Neural cell (in vitro differentiated cells): ENCODE data around the gene TNS3. TPM values are rescaled to one million over a fixed set of nuclear protein-coding genes. Genes with fewer than 3 reads are reported as not detected.

Experiments
- H2AFZ ChIP-seq: fragments of 200-600, 300-800 bp; sonication (generic), shearing (Covaris generic); 2 replicates; pipeline ENCODE4 v1.6.0; 2014; ENCODE audit warnings: low read depth, mild to moderate bottlenecking, antibody characterized with exemption, low read length, moderate library complexity
- H3F3A ChIP-seq: fragments of 200-600 bp; shearing (Covaris generic); 2 replicates; pipeline ENCODE4 v1.6.1; 2016; ENCODE audit warnings: mild to moderate bottlenecking, moderate library complexity, mixed read lengths, antibody characterized with exemption, low read length; ENCODE audit not compliant: insufficient read depth, poor library complexity, severe bottlenecking
- H3K27ac ChIP-seq: fragments of 200-600, 300-800 bp; sonication (generic), shearing (Covaris generic); 2 replicates; pipeline ENCODE4 v1.5.1; 2014; ENCODE audit warnings: mild to moderate bottlenecking, low read length, moderate library complexity
- H3K27me3 ChIP-seq: fragments of 300-800, 200-600 bp; sonication (generic), shearing (Covaris generic); 2 replicates; pipeline ENCODE4 v1.6.0; 2014; ENCODE audit warnings: mild to moderate bottlenecking, low read depth, low read length, moderate library complexity; ENCODE audit not compliant: insufficient read depth
- H3K36me3 ChIP-seq: fragments of 300-800, 200-600 bp; sonication (generic), shearing (Covaris generic); 2 replicates; pipeline ENCODE4 v1.5.1; 2014; ENCODE audit warnings: mild to moderate bottlenecking, antibody characterized with exemption, low read length, moderate library complexity; ENCODE audit not compliant: insufficient read depth
- H3K4me2 ChIP-seq: fragments of 300-800, 200-600 bp; sonication (generic), shearing (Covaris generic); 2 replicates; pipeline ENCODE4 v1.6.0; 2014; ENCODE audit warnings: mild to moderate bottlenecking, low read length
- H3K4me3 ChIP-seq: fragments of 300-800, 200-600 bp; sonication (generic), shearing (Covaris generic); 2 replicates; pipeline ENCODE4 v1.5.1; 2014; ENCODE audit warnings: mild to moderate bottlenecking, low read length, moderate library complexity
- H3K79me2 ChIP-seq: fragments of 200-600 bp; shearing (Covaris generic); replicated peaks from 2 replicates; pipeline ENCODE4 v1.6.0; 2014; ENCODE audit warnings: mild to moderate bottlenecking, low read length, moderate library complexity; ENCODE audit not compliant: insufficient read depth
- H3K9ac ChIP-seq: fragments of 300-800, 200-600 bp; sonication (generic), shearing (Covaris generic); 2 replicates; pipeline ENCODE4 v1.6.1; 2016; ENCODE audit warnings: mild to moderate bottlenecking, low read length, mixed read lengths
- H3K9me2 ChIP-seq: fragments of 200-600 bp; shearing (Covaris generic); 2 replicates; pipeline ENCODE4 v1.6.1; 2016; ENCODE audit warnings: mild to moderate bottlenecking, low read length, mixed read lengths; ENCODE audit not compliant: insufficient read depth
- H3K9me3 ChIP-seq: fragments of 200-600, 300-800 bp; sonication (generic), shearing (Covaris generic); 2 replicates; pipeline ENCODE4 v1.6.1; 2016; ENCODE audit warnings: mild to moderate bottlenecking, mixed run types, low read length, moderate library complexity, mixed read lengths
- H4K20me1 ChIP-seq: fragments of 200-600 bp; shearing (Covaris generic); 2 replicates; pipeline ENCODE4 v1.6.1; 2016; ENCODE audit warnings: mild to moderate bottlenecking, mixed run types; ENCODE audit not compliant: insufficient read depth
- EP300 ChIP-seq: fragments of 450-650 bp; conservative IDR thresholded peaks from 2 replicates; pipeline ENCODE4 v1.6.1; 2014; ENCODE audit warnings: antibody characterized with exemption, mild to moderate bottlenecking, moderate library complexity; ENCODE audit not compliant: poor library complexity, severe bottlenecking
- EZH2 ChIP-seq: fragments of 200-600, 300-800 bp; shearing (Covaris generic), sonication (generic); IDR thresholded peaks from 2 replicates; pipeline ENCODE4 v1.6.1; 2014; ENCODE audit warnings: antibody characterized with exemption, low read length, borderline replicate concordance, mild to moderate bottlenecking; ENCODE audit not compliant: insufficient read depth, poor library complexity, severe bottlenecking
- MXI1 ChIP-seq: fragments of 450-650 bp; conservative IDR thresholded peaks from 2 replicates; pipeline ENCODE4 v1.6.1; 2014; ENCODE audit warnings: antibody characterized with exemption, mild to moderate bottlenecking; ENCODE audit not compliant: poor library complexity, severe bottlenecking
- POLR2AphosphoS5 ChIP-seq: IDR thresholded peaks from 2 replicates; pipeline ENCODE4 v1.6.1; 2012
- RAD21 ChIP-seq: fragments of 450-650 bp; conservative IDR thresholded peaks from 2 replicates; pipeline ENCODE4 v1.6.1; 2014; ENCODE audit warnings: antibody characterized with exemption, mild to moderate bottlenecking, moderate library complexity
- SMC3 ChIP-seq: fragments of 450-650 bp; conservative IDR thresholded peaks from 2 replicates; pipeline ENCODE4 v1.6.1; 2014; ENCODE audit warnings: antibody characterized with exemption, mild to moderate bottlenecking, moderate library complexity; ENCODE audit not compliant: poor library complexity
- TAF1 ChIP-seq: IDR thresholded peaks from 2 replicates; pipeline ENCODE4 v1.6.1; 2012; ENCODE audit warnings: low read depth
- polyA plus RNA-seq: library from polyadenylated mRNA; depleted of rRNA; stranded (reverse); fragments of >200 nt; gene quantifications from 2 replicates; pipeline ENCODE4 v1.2.3, GENCODE V29; 2014
- TF ChIP-seq, protein P1 (sequence below): IDR thresholded peaks from 2 replicates; pipeline ENCODE4 v1.6.1; 2012; ENCODE audit warnings: borderline replicate concordance
- TF ChIP-seq, protein P2 (sequence below): fragments of 450-650 bp; IDR thresholded peaks from 2 replicates; pipeline ENCODE4 v1.5.1; 2014; ENCODE audit warnings: antibody characterized with exemption, mild to moderate bottlenecking, moderate library complexity; ENCODE audit not compliant: poor library complexity, severe bottlenecking

Gene TNS3
- polyA plus RNA-seq, 1 donor from 2014 or later: 0.58 TPM

DNA sequence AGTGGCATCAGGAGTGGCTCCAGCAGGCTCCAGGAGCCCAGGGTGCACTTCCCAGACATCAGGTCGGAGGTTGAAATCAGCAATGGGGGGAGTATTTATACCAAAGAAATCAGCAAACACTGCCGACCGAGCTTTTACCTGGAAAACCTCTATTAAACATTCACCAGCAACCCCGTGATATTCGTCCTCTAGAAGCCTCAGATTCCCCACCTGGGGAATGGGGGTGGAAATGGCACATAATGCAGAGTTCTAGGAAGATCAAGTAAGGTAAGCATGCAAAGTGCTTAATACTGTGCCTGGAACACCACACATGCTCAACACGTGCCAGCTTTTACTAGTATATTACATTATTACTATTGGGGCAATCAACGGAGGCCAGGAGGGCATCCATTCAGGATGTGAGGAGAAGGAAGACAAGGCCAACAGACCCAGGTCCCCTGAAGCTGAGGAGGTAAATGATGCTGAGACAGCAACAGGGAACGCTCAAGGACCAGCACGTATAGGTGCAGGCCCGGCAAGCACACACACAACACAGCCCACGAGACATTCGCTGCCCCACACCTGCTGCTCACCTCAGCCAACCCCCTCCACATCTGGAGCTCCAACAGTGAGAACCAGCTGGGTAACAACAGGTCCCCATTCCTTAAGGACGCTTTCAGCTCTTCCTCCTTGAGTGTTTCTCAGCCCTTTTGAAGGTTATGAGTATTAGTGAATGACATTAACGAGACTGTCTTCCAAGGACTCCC lies 125.5 kb downstream of the TNS3 start:
- Histone ChIP-seq H3K27ac (no peak overlapping the region), H2AFZ (no peak overlapping the region), H3K79me2 (no peaks in the 10 kb centered on the region), H3K9me2 (no peaks in the 10 kb centered on the region), H4K20me1 (no peaks in the 10 kb centered on the region), H3F3A (no peaks in the 10 kb centered on the region), H3K9ac (no peak overlapping the region), H3K4me3 (no peak overlapping the region), H3K4me2 (no peak overlapping the region), H3K27me3 (no peaks in the 10 kb centered on the region), H3K36me3 (no peaks in the 10 kb centered on the region), H3K9me3 (no peaks in the 10 kb centered on the region)
- TF ChIP-seq MXI1: no peak
- TF ChIP-seq, protein P1, sequence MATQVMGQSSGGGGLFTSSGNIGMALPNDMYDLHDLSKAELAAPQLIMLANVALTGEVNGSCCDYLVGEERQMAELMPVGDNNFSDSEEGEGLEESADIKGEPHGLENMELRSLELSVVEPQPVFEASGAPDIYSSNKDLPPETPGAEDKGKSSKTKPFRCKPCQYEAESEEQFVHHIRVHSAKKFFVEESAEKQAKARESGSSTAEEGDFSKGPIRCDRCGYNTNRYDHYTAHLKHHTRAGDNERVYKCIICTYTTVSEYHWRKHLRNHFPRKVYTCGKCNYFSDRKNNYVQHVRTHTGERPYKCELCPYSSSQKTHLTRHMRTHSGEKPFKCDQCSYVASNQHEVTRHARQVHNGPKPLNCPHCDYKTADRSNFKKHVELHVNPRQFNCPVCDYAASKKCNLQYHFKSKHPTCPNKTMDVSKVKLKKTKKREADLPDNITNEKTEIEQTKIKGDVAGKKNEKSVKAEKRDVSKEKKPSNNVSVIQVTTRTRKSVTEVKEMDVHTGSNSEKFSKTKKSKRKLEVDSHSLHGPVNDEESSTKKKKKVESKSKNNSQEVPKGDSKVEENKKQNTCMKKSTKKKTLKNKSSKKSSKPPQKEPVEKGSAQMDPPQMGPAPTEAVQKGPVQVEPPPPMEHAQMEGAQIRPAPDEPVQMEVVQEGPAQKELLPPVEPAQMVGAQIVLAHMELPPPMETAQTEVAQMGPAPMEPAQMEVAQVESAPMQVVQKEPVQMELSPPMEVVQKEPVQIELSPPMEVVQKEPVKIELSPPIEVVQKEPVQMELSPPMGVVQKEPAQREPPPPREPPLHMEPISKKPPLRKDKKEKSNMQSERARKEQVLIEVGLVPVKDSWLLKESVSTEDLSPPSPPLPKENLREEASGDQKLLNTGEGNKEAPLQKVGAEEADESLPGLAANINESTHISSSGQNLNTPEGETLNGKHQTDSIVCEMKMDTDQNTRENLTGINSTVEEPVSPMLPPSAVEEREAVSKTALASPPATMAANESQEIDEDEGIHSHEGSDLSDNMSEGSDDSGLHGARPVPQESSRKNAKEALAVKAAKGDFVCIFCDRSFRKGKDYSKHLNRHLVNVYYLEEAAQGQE: no peak
- TF ChIP-seq SMC3: no peak
- TF ChIP-seq EP300: no peak
- no peak for TF ChIP-seq POLR2AphosphoS5
- TF ChIP-seq, protein P2, sequence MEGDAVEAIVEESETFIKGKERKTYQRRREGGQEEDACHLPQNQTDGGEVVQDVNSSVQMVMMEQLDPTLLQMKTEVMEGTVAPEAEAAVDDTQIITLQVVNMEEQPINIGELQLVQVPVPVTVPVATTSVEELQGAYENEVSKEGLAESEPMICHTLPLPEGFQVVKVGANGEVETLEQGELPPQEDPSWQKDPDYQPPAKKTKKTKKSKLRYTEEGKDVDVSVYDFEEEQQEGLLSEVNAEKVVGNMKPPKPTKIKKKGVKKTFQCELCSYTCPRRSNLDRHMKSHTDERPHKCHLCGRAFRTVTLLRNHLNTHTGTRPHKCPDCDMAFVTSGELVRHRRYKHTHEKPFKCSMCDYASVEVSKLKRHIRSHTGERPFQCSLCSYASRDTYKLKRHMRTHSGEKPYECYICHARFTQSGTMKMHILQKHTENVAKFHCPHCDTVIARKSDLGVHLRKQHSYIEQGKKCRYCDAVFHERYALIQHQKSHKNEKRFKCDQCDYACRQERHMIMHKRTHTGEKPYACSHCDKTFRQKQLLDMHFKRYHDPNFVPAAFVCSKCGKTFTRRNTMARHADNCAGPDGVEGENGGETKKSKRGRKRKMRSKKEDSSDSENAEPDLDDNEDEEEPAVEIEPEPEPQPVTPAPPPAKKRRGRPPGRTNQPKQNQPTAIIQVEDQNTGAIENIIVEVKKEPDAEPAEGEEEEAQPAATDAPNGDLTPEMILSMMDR: no peak
- TF ChIP-seq EZH2: no peak
- no peak for TF ChIP-seq RAD21
- no peak for TF ChIP-seq TAF1

DNA sequence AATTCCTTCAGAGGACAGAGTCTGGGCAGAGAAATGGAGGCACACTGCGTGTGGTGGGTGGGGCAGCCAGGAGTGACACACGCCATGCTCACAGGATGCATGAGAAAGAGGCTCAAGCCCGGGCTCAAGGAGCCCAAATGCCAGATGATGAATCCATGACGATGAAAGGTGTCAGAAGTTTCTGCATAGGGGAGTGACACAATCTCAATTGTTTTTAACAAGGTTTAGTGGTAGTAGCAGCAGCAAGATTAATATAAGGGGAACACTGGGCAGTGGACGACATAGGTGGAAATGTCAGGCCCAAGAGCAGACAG lies 126.1 kb downstream of the TNS3 start:
- H3K79me2 ChIP-seq: no peaks in the 10 kb centered on the region
- H4K20me1 ChIP-seq: no peaks in the 10 kb centered on the region
- no peak for TF ChIP-seq SMC3
- TF ChIP-seq RAD21: no peak

More for the DNA sequence above, 126.1 kb downstream of the TNS3 start:
- H3K9ac ChIP-seq: no peak overlapping the region
- H3K27me3 ChIP-seq: no peaks in the 10 kb centered on the region
- H3F3A ChIP-seq: no peaks in the 10 kb centered on the region
- no peaks in the 10 kb centered on the region for H3K9me3 ChIP-seq
- no peak overlapping the region for H3K4me3 ChIP-seq
- no peaks in the 10 kb centered on the region for H3K36me3 ChIP-seq
- H2AFZ ChIP-seq: no peak overlapping the region
- no peak overlapping the region for H3K4me2 ChIP-seq
- H3K27ac ChIP-seq: no peak overlapping the region
- H3K9me2 ChIP-seq: no peaks in the 10 kb centered on the region
